HG02610 (cell line): ENCODE results near the gene MRPL24.

Source experiments
- ATAC-seq: cut with Tn5 transposase; IDR thresholded peaks from one replicate; pipeline ENCODE4 v1.9.1; 2021; ENCODE audit warnings: mild to moderate bottlenecking, moderate library complexity; ENCODE audit not compliant: unreplicated experiment

The MRPL24 gene

DNA sequence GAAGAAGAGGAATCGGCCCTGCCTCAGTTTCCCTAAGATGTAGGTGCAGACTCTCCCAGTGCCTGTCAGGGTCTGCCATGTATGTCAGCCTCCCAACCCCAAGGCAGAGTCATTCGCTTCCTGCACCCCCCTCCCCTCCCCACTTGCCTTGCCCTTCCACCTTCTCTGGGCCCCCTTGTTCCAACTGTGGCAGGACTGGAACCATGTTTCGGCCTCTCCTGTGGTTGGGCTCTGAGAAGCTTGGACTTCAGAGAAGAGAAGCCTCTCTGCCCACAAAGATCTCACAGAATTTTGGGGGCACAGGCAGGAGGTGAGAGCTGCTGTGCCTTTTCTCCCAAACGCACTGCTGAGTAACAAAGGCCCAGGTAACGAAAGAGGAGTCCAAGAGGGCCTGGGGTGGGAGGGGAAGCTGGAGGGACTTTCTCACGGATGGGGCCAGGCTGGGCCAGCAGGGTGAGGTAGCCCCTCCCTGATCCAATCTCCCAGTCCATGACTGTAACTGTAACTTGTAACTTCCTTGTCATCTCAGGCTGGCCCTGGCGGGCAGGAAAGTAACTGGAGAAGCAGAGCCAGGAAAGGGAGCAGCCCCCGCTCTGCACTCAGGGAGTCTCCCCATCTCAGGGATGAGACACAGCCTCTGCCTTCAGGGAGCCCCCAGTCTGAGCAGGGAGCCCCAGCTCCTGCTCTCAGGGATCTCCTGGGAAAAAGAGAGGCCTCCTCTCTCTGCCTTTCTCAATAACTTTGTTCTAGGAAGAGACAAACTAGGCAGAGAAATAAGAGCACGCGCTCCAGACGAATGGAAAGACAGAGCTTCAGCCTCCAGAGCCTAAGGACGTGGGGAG, 46.8 kb downstream of the MRPL24 start:
- no peak for ATAC-seq

DNA sequence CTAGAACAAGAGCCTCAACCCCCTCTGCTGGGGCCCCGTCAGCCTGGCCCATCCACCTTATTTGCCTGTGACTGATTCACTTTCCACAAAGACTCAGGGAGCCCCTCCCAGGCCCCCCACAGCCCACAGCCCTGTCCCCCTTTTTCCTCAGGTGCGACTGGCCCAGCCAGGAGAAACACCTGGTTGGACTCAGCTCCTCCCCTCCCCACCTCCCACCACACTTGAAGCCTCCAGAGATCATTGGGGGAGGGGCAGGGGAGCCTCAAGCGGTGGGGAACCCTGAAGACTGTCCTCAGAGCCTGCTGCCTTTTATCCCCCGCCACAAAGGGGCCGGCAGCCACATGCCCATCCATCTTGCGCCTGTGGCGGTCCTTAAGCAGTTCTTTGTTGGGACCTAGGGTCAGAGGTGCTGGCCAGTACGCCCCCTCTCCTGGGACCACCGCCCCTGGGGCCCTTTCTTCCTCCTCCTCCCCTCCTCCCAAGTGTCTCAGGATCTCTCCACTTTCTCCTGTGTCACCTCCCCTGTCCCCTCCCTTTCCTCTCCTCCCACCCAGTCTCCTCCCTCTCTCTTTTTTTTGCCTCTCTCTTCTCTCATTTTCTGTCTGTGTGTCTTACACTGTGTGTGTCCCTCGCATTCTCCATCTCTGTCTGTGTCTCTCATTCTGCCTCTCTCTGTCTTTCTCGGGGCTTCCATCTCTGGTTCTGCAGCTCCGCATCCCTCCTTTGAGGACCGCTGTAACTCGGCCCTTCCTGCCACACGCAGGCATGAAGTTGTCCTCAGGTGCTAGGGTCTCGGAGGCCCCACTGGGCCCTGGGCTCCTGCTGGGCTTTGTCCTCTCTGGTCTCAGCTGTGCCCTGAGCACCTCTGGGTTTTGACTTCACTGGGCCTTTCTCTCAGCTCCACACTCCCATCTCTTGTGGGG, 47.7 kb downstream of the MRPL24 start:
- no peak for ATAC-seq

DNA sequence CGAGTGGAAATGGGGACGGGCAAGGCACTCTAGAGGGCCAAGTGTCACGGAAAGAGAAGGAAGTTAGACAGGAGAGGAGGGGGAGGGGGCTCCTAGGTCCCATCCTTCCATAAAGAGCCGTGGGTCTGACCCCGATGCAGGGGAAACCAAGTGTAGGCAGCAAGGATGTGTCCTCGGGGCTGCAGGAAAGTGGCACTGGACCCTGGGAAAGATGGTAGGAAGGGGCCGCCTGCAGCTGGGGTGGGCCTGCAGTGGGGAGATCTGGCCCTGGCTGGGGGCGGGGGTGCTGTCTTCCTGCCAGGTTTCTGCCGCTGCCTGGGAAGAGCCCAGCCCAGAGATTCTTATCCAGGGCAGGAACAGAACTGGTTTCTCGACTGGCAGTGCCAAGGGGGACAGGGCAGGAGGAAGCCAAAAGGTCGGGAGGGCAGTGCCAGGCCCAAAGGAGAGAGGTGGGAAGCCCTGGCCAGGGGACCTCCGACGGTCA, 48.4 kb downstream of the MRPL24 start:
- ATAC-seq: no peak

DNA sequence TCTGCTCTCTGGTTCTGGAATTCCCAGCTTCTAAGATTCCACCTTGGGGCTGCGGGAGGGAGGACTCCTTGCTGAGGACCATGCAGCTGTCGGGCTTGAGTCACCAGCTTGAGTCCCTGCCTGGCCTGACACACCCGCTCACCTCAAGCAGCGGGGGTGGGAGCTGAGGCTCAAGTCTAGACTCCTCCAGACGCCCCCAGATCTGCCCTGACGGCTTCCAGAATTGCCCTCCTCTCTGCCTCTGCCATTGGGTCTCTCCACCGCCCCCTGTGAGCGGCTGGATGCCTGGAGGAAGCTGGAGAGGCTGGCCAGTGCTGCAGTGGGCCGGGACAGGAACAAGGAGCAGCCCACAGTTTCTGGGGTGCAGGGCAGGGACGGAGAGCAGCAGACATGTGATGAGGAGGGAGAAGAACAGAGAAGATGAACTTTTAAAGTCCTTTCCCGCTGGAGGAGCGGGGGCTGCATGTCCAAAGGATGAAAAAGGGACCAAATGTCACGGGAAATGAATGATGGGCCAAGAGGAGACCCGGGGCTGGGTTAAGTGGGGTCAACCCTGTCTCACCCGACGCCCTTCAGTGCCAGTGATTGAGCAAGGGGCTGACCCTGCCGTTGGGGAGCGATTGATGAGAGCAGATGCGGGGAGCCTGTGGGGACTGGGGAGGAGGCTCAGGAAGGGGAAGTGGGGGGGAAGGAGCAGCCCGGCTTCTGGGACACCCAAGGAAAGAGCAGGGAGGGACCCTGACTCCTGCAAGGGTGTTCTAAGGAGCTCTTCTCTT, 49.0 kb downstream of the MRPL24 start:
- ATAC-seq: no peak

DNA sequence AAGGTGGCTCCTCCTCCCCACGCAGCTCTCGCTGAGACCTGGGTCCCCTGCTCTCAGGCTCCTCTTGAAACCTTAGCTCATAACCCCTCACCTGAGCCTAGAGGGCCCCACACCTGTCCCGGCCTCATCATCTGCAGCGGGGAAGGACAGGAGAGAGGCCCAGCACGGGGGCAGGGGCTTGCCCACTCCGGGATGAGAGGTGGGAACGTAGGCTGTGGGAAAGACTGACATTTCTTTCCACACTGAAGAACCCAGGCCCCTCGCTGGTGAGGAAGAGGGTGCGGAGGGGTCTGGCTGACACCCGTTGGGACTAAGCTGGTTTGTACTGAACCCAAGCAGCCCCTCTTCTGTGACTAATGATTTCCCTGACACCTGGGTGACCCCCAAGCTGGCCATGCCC, 49.7 kb downstream of the MRPL24 start:
- ATAC-seq: no peak

DNA sequence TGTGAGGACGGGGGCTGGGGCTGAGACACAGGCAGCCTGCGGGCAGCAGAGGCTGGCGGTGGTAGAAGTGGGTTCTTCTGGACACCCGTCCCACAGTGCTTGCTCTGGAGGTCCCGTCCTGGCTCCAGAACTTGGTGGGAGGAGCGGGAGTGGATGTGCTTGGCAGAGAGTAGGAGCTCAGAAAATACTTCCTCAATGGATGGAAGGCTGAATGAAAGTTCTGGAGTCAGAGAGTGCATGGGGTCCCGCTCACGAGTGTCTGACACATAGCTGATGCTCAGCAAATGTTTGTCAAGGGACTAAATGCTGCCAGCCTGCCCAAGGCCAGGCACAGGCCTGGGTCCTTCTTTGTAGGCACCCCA, 50.2 kb downstream of the MRPL24 start:
- ATAC-seq: no peak

DNA sequence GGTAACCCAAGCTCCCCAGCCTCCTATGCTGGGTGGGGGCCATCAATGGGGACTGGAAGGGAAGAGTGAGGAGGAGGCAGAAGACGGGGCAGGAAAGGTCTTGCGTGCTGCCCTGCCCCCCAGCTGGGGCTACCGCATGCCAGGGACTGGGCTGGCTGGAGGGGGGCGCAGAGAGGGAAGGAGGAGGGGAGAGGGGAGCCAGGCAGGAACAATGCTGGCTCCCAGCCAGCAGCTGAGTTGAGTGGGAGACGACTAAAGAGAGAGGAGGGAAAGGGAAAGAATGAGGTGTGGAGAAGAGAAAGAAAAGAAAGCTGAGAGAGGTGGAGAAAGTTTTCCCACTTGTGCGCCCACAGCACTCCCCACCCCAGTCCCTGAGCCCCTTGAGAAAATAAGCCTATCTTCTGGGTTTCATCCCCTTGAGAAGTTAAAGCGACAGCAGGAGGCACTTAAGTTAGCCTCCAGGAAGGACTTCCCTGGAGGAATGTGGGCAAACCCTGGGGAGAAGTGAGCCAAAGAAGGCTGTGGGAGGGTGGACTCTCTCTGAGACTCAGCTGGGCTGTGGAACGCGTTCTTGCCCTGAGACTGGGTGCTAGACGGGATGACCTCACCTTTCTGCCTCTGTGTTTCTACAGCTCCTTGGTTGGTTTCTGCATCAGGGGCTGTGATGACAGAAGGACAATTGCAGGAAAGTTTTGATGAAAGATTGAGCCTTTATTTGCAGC, 50.8 kb downstream of the MRPL24 start:
- ATAC-seq: no peak

DNA sequence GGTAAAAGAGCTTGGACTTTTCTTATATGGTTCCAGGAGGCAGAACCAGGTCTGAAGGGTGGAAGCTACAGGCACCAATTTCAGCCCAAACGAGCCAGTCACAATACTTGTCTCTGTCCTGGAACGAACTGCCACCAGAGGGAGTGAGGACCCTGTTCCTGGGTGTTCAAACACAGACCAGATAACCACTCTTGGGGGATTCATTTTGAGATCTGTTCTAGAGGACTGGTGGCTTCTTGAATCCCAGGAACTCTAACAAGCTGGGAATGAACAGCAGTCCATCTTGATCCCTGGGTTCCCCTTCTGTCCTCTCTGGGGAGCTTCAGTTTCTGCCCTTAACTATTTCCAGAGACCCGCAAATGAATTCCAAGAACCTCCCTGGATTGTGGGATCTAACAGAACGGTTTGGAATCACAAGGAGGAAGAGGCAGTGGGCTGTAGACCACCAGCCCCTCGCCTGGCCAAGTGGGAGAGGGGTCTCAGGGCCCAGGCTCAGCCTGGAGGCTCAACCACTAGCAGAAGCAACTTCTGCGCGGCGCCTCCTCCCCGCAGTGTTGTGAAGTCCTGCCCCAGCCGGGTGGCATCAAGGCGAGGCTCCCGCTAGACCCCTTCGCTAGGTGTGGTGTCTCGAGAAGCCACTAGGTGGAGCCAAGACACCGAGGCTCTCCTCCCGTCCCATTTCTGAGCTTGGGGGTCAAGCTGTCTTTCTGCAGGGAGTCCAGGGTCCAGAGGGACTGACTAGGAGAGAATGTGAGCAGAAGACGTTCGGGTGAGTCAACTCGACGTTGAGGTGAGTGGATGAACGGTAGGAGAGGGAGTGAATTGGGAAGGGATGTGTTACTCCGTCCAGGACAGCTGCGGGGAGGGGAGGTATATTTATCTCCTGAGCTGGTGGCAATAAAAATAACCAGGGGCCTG, 51.6 kb downstream of the MRPL24 start:
- ATAC-seq: peak; percentile 70
